Central memory CD4-positive, alpha-beta T cell (primary cell): ENCODE measurements around the gene PRR16.
"Not testable (repeated sequence)": the region's sequence is repeated elsewhere in the genome, so short reads cannot be mapped to it uniquely, and the experiment has no call there.

Experiments
- DNase-seq: peaks from one replicate; pipeline ENCODE4 v3.0.0; 2022
- total RNA-seq, 3 experiments: gene quantifications; one replicate each; lab custom pipeline; 2026; lab: John Stamatoyannopoulos, UW

Gene PRR16
- 0 reads per million in 3 experiments for total RNA-seq

DNA sequence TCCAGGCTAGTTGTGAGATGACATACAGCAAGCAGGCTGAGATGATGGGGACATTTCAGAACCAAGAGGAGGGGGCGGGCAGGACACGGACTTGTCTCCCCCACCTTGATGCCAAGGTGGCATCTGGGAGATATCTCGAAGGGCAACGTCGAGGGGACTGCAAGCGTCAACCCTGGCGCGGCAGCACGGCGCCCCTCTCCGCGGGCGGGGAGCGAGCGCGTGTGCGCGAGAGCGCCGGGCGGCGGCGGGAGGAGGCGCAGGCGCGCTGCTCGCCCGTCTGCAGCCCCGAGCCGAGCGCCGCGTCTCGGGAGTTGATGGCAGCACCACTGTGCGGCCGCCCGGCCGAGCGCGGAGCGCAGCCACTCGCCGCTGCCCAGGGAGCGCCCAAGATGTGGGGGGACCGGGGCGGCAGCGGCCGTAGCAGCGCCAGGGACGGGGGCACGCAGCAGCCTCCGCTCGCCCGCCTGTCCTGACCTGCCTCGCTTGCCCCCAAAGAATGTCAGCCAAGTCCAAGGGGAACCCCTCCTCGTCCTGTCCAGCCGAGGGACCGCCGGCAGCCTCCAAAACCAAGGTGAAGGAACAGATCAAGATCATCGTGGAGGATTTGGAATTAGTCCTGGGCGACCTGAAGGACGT is at the start of gene PRR16:
PRR16 (plus strand) TSS at position 310 of the 636 bp plus-strand sequence.
- no peak for DNase-seq

- no peak for DNase-seq
Observed at GRCh38 chr5:120415985-120416384, 48.1 kb upstream of the PRR16 start.

DNA sequence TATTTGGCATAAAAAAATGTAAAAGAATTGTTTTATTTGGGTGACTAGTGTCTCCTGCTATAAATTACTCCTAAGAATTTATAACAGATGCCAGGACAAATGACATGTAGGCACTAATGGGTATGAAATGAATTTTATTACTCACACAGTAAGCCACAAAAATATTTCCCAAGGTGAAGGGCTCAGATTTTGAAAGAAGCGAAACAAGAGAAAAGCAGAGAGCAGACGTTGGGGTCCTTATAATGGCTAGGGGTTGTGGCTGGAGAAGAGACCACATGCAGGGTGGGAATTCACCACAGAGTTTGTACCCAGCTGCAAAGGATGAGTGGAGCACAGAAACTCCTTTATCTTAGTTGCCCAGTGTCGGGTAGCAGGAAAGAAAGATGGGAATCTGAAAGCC is 45.0 kb upstream of the PRR16 start:
- no peak for DNase-seq

DNA sequence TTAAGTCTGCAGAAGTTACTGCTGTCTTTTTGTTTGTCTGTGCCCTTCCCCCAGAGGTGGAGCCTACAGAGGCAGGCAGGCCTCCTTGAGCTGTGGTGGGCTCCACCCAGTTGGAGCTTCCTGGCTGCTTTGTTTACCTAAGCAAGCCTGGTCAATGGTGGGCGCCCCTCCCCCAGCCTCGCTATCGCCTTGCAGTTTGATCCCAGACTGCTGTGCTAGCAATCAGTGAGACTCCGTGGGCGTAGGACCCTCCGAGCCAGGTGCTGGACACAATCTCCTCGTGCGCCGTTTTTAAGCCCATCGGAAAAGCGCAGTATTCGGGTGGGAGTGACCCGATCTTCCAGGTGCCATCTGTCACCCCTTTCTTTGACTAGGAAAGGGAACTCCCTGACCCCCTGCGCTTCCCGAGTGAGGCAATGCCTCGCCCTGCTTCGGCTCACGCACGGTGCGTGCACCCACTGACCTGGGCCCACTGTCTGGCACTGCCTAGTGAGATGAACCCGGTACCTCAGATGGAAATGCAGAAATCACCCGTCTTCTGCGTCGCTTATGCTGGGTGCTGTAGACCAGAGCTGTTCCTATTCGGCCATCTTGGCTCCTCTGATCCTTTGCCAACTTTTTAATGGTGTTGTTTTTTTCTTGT is 37.3 kb upstream of the PRR16 start:
- DNase-seq = not testable (repeated sequence)

- no peak for DNase-seq
Observed at GRCh38 chr5:120430572-120430971, 33.5 kb upstream of the PRR16 start.

DNA sequence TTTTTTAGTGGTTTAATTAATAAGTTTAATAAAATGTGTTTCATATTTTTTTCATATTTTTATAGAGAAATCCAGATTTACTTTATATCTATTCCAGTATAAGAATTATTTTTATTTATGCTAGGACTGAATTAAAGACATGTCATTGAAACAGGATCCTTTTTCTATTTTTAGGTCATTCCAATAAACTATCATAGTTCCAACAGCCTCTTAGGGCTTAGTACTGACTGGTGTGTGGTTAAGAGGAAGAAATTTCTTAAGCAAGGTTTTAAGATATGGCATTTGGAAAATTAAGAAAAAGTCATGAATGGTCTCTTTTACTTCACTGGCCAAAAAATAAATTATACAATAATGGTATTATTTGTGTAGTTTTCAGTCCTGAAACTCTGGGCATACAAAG is 31.2 kb upstream of the PRR16 start:
- no peak for DNase-seq

DNA sequence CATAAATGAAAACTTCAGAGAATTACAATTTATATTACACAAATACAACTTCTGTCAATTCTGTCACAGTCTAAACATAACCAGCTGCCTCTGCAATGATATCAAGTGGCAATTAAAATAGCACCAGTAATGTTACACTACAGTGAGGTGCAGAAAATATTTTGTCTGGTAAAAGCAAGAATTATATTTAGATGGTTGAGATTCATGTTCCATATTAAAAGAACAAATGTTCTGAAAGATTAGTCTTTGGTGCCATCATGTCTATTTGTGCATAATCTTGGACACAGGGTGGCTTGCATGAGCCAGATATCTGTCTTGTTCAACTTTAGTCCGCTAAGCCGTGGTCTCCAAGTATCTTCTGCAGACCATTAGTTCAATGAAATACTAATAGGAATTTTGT is 29.0 kb upstream of the PRR16 start:
- DNase-seq = no peak

GRCh38 chr5:120436996-120437395 is 27.1 kb upstream of the PRR16 start:
- no peak for DNase-seq

DNA sequence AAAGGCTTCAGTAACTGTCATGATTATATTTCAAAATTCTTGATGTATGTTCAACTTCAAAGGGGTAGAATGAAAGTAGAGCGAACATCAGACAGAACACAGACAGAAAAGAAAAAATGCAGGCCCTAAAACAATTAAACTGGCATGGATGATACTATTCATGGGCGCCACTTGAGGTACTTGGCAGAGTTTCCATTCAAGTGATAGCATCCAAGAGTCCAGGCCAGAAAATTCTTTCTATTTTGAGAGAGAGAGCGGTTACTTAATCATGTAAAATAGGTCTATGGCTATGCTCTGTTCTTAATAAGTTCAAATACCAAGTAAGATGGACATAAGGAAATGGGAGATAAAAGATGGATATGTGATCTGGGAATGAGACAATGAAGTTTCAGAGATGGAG is 21.4 kb upstream of the PRR16 start:
- no peak for DNase-seq

- no peak for DNase-seq
Observed at GRCh38 chr5:120443607-120444006, 20.5 kb upstream of the PRR16 start.

GRCh38 chr5:120446068-120446492 is 18.0 kb upstream of the PRR16 start:
- no peak for DNase-seq

GRCh38 chr5:120446901-120447300 is 17.2 kb upstream of the PRR16 start:
- DNase-seq = no peak

GRCh38 chr5:120447706-120448239 is 16.3 kb upstream of the PRR16 start:
- no peak for DNase-seq

GRCh38 chr5:120449501-120449900 is 14.6 kb upstream of the PRR16 start:
- no peak for DNase-seq

- DNase-seq = no peak
Observed at GRCh38 chr5:120450910-120451309, 13.2 kb upstream of the PRR16 start.

GRCh38 chr5:120451445-120451844 is 12.7 kb upstream of the PRR16 start:
- no peak for DNase-seq

GRCh38 chr5:120452471-120452870 is 11.6 kb upstream of the PRR16 start:
- no peak for DNase-seq

- DNase-seq = no peak
Observed at GRCh38 chr5:120454094-120454798, 9.9 kb upstream of the PRR16 start.

DNA sequence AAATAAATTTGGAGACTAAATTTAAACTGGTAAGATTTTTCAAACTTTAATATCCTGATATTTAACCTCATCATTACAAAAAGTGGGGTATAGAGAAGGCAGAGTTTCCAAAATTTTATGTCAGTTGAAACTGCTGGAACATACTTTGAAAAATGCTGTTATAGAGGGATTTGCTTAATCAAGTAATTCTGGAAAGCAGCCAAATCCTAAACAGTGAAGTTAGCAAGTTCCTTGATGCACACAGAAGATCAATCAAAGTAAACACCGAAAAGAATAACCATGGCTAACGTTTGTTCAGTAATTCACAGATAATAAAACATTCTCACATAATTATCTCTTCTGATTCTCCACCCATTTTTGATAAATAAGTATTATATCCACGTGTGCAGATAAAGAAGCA is 8.1 kb upstream of the PRR16 start:
- DNase-seq = no peak

DNA sequence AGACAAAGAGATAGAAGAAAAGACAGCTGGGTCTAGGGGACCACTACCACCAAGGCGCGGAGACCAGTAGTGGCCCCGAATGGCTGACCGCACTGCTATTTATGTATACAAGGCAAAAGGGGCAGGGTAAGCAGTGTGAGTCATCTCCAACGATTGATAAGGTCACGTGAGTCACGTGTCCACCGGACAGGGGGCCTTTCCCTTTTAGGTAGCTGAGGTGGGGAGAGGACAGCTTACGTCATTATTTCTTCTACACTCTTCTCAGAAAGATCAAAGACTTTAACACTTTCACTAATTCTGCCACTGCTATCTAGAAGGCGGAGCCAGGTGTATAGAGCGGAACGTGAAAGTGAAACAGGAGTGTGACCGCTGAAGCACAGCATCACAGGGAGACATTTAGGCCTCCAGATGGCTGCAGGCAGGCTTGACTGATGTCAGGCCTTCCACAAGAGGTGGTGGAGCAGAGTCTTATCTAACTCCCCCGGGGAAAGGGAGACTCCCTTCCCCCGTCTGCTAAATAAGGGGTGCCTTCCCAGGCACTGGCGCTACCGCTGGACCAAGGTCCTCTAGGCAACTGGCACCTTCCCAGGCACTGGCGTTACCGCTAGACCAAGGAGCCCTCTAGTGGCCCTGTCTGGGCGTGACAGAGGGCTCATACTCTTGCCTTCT is 6.1 kb upstream of the PRR16 start:
- peak; percentile 31 for DNase-seq

- not testable (repeated sequence) for DNase-seq
Observed at GRCh38 chr5:120458508-120458847, 5.6 kb upstream of the PRR16 start.

- no peak for DNase-seq
Observed at GRCh38 chr5:120461251-120461650, 2.8 kb upstream of the PRR16 start.

- no peak for DNase-seq
Observed at GRCh38 chr5:120463006-120463680, 957 bp upstream of the PRR16 start.
